Measurements from ENCODE around the gene NELFB.
"Not testable (repeated sequence)": the region's sequence is repeated elsewhere in the genome, so short reads cannot be mapped to it uniquely, and the experiment has no call there.

Gene NELFB

DNA sequence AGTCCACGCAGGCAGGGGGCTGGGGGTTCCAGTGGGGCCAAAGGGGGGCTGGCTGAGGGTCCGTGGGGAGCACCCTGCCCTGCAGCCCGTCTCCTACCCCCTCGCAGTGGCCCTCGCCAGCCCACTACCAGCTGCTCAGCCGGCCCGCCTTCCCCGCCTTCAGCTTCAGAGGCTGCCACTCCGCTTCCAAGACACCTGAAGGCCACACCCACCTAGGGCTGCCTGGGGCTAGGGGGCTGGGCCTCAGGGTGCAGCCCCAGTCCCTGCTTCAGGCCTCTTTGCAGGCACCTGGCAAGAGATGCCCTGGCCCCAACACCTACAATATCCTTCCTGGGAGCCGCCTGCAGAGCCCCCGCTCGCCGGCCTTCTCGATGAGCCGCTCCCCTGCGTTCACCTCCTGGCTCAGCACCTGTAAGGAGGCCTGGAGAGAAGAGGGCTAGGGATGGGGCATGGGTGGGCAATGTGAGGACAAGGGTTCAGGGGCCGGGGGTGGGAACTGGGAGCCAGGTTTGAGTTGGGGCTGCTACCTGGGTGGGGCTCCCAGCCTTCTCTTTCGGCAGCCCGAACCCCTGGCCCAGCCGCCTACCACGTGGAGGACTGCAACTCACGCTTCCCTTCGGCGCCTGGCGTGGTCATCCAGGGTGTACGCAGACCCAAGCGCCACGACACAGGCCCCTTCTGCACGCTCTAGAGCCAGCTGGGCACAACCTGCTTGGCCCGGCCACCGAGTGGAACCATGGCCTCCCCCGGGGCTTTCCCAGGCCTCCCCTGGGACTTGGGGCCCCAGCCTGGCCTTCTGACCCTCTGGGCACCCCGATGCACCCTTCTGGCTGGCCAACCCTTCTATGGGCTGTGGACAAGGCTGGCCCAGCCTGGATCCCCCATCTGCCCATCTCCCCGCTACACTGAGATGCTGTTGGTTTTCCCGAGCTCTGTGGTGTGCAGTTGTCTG is 2.3 kb upstream of the NELFB start:
- H3K27ac ChIP-seq (ENCODE audit: low read depth, low read length) = no peak overlapping the region
- H3K4me1 ChIP-seq (ENCODE audit: control insufficient read depth, insufficient read depth, low read length, unreplicated experiment) = peaks cover 14% of the 10 kb centered on the region
- no peak overlapping the region for H3K4me3 ChIP-seq (ENCODE audit: low read depth, low read length)
- H3K79me2 ChIP-seq (ENCODE audit: control insufficient read depth, insufficient read depth, low read length, unreplicated experiment) = peaks cover 19% of the 10 kb centered on the region
- H3K27me3 ChIP-seq (ENCODE audit: insufficient read depth, low read length) = no peaks in the 10 kb centered on the region
- 0 out of 2 replicates have a peak, but pooled peaks cover 3% of the 10 kb centered on the region for H3K36me3 ChIP-seq (ENCODE audit: insufficient read depth, low read length)
- no peak overlapping the region for H2AFZ ChIP-seq (ENCODE audit: low read length, unreplicated experiment)

DNA sequence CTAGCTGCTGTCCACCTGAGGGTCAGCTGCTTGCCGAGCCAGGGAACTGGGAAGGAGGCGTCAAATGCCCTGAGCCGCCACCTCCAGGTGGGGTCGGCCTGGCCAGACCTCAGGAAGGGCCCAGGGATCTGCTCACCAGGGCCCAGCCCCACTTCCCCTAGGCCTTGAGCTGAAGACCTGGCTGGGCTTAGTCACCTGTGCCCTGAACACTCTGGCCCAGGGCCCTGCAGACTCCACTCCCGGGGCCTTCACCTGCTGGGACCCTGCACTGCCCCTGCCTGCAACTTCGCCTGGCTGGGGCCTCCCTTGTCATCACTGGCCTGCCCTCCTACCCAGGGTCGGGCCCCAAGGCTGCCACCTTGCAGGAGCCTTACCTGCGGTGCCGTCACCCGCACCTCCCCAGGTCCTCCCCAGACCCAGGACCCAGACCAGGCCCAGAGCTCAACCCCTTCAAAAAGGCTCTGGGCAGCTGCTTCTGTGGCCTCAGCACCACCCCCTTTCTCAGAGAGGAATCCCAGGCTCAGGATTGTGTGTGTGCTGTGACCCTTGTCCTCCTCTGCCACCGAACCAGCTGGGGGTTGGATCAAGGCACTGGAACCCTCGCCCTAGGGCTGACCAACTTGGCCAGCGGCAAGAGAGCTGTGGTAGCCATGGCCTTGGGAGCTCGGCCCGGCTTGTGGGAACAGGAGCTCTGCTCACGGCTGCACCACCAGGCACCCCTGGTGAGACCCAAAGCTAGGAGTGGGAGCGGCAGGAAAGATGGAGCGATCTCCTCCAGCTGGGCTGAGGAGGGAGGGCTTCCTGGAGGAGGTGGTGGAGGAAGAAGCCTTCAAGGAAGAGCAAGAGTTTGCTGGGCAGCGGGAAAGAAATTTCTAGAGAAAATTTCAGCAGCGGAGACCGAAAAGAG is 1.2 kb upstream of the NELFB start:
- H3K27ac ChIP-seq (ENCODE audit: low read depth, low read length) = no peak overlapping the region
- peak overlapping the region; percentile 98 for H2AFZ ChIP-seq (ENCODE audit: low read length, unreplicated experiment)
- peaks cover 6% of the 10 kb centered on the region; the same call in 1 of the 2 replicates for H3K36me3 ChIP-seq (ENCODE audit: insufficient read depth, low read length)
- no peaks in the 10 kb centered on the region for H3K27me3 ChIP-seq (ENCODE audit: insufficient read depth, low read length)
- H3K4me1 ChIP-seq (ENCODE audit: control insufficient read depth, insufficient read depth, low read length, unreplicated experiment) = peaks cover 14% of the 10 kb centered on the region
- peaks cover 19% of the 10 kb centered on the region for H3K79me2 ChIP-seq (ENCODE audit: control insufficient read depth, insufficient read depth, low read length, unreplicated experiment)
- peak overlapping the region; percentile 83 for H3K4me3 ChIP-seq (ENCODE audit: low read depth, low read length)

DNA sequence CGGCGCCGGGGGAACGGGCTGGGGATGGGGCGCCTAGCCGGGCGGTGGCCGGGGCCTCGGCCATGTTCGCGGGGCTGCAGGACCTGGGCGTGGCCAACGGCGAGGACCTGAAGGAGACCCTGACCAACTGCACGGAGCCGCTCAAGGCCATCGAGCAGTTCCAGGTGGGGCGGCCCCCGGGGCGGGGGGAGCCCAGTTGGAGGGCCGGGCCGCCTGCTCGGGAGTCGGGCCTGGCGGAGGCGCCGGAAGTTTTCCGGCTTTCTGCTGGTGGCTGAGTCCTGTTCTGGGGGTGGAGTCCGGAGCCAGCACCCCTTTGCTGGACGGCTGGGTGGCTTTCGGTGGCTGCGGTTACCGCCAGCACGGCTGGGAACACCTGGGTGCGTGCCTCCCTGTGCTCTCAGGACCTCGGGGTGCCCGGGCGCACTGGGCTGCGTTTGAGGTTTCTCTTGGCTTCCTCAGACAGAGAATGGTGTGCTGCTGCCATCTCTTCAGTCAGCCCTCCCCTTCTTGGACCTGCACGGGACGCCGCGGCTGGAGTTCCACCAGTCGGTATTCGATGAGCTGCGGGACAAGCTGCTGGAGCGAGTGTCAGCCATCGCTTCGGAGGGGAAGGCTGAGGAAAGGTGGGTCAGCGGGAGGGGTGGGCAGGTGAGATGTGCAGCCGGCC is 454 bp downstream of the NELFB start:
- Histone ChIP-seq H3K4me1 (ENCODE audit: control insufficient read depth, insufficient read depth, low read length, unreplicated experiment) (peaks cover 14% of the 10 kb centered on the region), H3K4me3 (ENCODE audit: low read depth, low read length) (peak overlapping the region; percentile 83), H3K36me3 (ENCODE audit: insufficient read depth, low read length) (peaks cover 6% of the 10 kb centered on the region; the same call in 1 of the 2 replicates), H3K27me3 (ENCODE audit: insufficient read depth, low read length) (no peaks in the 10 kb centered on the region), H3K27ac (ENCODE audit: low read depth, low read length) (no peak overlapping the region), H3K79me2 (ENCODE audit: control insufficient read depth, insufficient read depth, low read length, unreplicated experiment) (peaks cover 19% of the 10 kb centered on the region), H2AFZ (ENCODE audit: low read length, unreplicated experiment) (peak overlapping the region; percentile 91)

DNA sequence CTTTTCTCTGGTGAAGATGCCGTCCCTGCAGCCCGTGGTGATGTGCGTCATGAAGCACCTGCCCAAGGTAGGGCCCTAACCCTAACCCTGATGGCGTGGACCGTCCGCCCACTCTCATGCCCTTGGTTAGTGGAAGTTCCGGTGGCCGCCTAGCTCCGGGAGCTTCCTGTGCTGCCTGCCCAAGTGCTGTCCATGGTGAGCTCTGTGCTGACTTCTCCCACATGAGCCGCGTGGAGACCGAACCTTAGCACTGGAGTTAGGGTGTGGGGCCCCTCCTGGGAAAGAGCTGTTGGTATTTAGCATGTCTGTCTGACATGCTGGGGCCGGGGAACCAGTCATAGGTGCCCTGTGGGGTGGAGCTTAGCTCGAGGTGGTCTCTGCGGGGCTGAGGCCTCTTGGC is 1.2 kb downstream of the NELFB start:
- peak overlapping the region; percentile 83 for H3K4me3 ChIP-seq (ENCODE audit: low read depth, low read length)
- H2AFZ ChIP-seq (ENCODE audit: low read length, unreplicated experiment) = no peak overlapping the region
- no peaks in the 10 kb centered on the region for H3K27me3 ChIP-seq (ENCODE audit: insufficient read depth, low read length)
- H3K79me2 ChIP-seq (ENCODE audit: control insufficient read depth, insufficient read depth, low read length, unreplicated experiment) = peaks cover 19% of the 10 kb centered on the region
- H3K36me3 ChIP-seq (ENCODE audit: insufficient read depth, low read length) = peaks cover 6% of the 10 kb centered on the region; the same call in 1 of the 2 replicates
- H3K4me1 ChIP-seq (ENCODE audit: control insufficient read depth, insufficient read depth, low read length, unreplicated experiment) = peaks cover 14% of the 10 kb centered on the region
- H3K27ac ChIP-seq (ENCODE audit: low read depth, low read length) = no peak overlapping the region

DNA sequence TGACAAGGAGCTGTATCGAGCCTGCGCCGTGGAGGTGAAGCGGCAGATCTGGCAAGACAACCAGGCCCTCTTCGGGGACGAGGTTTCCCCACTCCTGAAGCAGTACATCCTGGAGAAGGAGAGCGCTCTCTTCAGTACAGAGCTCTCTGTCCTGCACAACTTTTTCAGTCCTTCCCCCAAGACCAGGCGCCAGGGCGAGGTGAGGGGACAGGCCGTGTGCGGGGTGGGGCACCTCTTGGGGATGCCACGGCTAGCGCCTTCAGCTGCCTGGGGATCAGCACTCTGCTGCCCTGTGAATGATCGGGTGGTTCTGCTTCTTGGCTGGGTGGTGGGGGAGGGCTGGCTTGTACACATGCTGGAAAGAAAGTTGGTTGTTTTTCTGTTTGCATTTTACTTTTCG is 1.7 kb downstream of the NELFB start:
- peaks cover 14% of the 10 kb centered on the region for H3K4me1 ChIP-seq (ENCODE audit: control insufficient read depth, insufficient read depth, low read length, unreplicated experiment)

DNA sequence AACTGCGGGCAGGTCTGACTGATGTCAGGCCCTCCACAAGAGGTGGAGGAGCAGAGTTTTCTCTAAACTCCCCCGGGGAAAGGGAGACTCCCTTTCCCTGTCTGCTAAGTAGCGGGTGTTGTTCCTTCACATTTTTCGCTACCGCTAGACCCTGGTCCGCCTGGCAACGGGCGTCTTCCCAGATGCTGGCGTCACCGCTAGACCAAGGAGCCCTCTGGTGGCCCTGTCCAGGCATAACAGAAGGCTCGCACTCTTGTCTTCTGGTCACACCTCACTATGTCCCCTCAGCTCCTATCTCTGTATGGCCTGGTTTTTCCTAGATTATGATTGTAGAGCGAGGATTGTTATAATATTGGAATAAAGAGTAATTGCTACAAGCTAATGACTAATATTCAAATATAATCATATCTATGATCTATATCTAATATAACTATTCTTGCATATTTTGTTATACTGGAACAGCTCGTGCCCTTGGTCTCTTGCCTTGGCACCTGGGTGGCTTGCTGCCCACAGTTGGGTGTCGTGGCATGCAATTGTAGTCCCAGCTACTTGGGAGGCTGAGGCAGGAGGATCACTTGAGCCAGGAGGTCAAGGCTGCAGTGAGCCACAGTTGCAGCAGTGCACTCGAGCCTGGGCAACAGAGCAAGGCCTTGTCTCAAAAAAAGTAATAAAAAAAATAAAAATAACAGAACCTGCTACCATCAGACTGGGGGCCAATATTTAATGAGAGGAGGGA is 7.2 kb downstream of the NELFB start:
- H2AFZ ChIP-seq (ENCODE audit: low read length, unreplicated experiment); H3K4me3 ChIP-seq (ENCODE audit: low read depth, low read length); H3K4me1 ChIP-seq (ENCODE audit: control insufficient read depth, insufficient read depth, low read length, unreplicated experiment); H3K27ac ChIP-seq (ENCODE audit: low read depth, low read length); H3K27me3 ChIP-seq (ENCODE audit: insufficient read depth, low read length); H3K79me2 ChIP-seq (ENCODE audit: control insufficient read depth, insufficient read depth, low read length, unreplicated experiment): not testable (repeated sequence)
- H3K36me3 ChIP-seq (ENCODE audit: insufficient read depth, low read length) = peaks cover 11% of the 10 kb centered on the region; the same call in 1 of the 2 replicates

More for the DNA sequence above, 1.7 kb downstream of the NELFB start:
- peaks cover 19% of the 10 kb centered on the region for H3K79me2 ChIP-seq (ENCODE audit: control insufficient read depth, insufficient read depth, low read length, unreplicated experiment)
- H3K4me3 ChIP-seq (ENCODE audit: low read depth, low read length) = peak overlapping the region; percentile 83
- H3K36me3 ChIP-seq (ENCODE audit: insufficient read depth, low read length) = peaks cover 6% of the 10 kb centered on the region; the same call in 1 of the 2 replicates
- H3K27ac ChIP-seq (ENCODE audit: low read depth, low read length) = no peak overlapping the region
- no peaks in the 10 kb centered on the region for H3K27me3 ChIP-seq (ENCODE audit: insufficient read depth, low read length)
- H2AFZ ChIP-seq (ENCODE audit: low read length, unreplicated experiment) = no peak overlapping the region

DNA sequence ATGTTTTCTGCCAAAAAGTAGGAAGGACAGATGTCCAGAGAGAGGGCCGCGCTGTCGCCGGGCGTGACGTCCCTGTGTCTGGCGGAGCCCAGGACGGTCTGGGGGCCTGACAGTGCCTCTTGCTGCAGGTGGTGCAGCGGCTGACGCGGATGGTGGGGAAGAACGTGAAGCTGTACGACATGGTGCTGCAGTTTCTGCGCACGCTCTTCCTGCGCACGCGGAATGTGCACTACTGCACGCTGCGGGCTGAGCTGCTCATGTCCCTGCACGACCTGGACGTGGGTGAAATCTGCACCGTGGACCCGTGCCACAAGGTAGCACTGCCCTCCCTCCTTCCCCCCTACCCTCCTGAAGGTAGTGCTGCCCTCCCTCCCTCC is 7.8 kb downstream of the NELFB start:
- Histone ChIP-seq H3K27me3 (ENCODE audit: insufficient read depth, low read length) (no peaks in the 10 kb centered on the region), H3K4me3 (ENCODE audit: low read depth, low read length) (no peak overlapping the region), H2AFZ (ENCODE audit: low read length, unreplicated experiment) (no peak overlapping the region), H3K4me1 (ENCODE audit: control insufficient read depth, insufficient read depth, low read length, unreplicated experiment) (peaks cover 4% of the 10 kb centered on the region), H3K27ac (ENCODE audit: low read depth, low read length) (no peak overlapping the region), H3K36me3 (ENCODE audit: insufficient read depth, low read length) (peaks cover 11% of the 10 kb centered on the region; the same call in 1 of the 2 replicates), H3K79me2 (ENCODE audit: control insufficient read depth, insufficient read depth, low read length, unreplicated experiment) (no peaks in the 10 kb centered on the region)

DNA sequence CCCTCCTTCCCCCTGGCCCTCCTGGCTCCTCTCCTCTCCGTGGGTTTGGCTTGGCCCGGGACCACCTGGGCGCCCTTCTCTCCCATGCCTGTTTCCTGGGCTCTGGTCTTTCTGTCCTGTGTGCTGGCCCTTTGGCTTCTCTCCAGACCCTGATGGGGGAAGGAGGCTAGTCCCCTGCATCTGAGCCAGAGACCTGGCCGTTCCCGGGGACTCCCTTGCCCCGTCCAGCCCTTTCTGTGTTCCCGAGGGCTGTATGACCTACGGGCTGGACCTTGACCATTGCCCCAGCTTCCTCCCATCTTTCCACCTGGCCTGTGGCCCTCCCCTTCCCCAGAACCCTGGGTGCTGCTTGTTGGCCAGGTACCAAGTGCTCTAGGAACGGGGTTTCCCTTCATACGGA is 8.4 kb downstream of the NELFB start:
- H3K36me3 ChIP-seq (ENCODE audit: insufficient read depth, low read length) = peaks cover 11% of the 10 kb centered on the region; the same call in 1 of the 2 replicates
- peaks cover 10% of the 10 kb centered on the region for H3K4me1 ChIP-seq (ENCODE audit: control insufficient read depth, insufficient read depth, low read length, unreplicated experiment)
- no peak overlapping the region for H3K4me3 ChIP-seq (ENCODE audit: low read depth, low read length)
- no peak overlapping the region for H2AFZ ChIP-seq (ENCODE audit: low read length, unreplicated experiment)
- H3K27me3 ChIP-seq (ENCODE audit: insufficient read depth, low read length) = no peaks in the 10 kb centered on the region
- H3K79me2 ChIP-seq (ENCODE audit: control insufficient read depth, insufficient read depth, low read length, unreplicated experiment) = no peaks in the 10 kb centered on the region
- H3K27ac ChIP-seq (ENCODE audit: low read depth, low read length) = no peak overlapping the region

DNA sequence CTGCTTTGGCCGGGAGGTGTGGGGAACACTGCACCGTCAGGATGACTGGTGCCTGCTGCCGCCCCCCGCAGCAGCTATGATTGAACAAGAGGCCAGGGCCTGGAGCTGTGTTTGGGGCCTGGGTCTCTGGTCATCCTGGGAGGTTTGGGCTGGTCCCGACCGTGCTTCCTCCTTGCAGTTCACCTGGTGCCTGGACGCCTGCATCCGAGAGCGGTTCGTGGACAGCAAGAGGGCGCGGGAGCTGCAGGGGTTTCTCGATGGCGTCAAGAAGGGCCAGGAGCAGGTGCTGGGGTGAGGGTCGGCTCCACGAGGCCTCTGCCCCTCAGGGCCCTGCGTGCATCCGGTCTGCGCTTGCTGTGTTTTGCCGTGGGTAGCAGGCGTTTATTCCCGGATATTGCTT is 8.9 kb downstream of the NELFB start:
- H3K4me1 ChIP-seq (ENCODE audit: control insufficient read depth, insufficient read depth, low read length, unreplicated experiment) = peaks cover 15% of the 10 kb centered on the region
- no peak overlapping the region for H3K4me3 ChIP-seq (ENCODE audit: low read depth, low read length)
- peaks cover 11% of the 10 kb centered on the region; the same call in 1 of the 2 replicates for H3K36me3 ChIP-seq (ENCODE audit: insufficient read depth, low read length)
- H3K27me3 ChIP-seq (ENCODE audit: insufficient read depth, low read length) = no peaks in the 10 kb centered on the region
- H2AFZ ChIP-seq (ENCODE audit: low read length, unreplicated experiment) = no peak overlapping the region
- H3K27ac ChIP-seq (ENCODE audit: low read depth, low read length) = no peak overlapping the region
- H3K79me2 ChIP-seq (ENCODE audit: control insufficient read depth, insufficient read depth, low read length, unreplicated experiment) = peaks cover 1% of the 10 kb centered on the region
